ENCODE data around the gene ABCA3.

DNA sequence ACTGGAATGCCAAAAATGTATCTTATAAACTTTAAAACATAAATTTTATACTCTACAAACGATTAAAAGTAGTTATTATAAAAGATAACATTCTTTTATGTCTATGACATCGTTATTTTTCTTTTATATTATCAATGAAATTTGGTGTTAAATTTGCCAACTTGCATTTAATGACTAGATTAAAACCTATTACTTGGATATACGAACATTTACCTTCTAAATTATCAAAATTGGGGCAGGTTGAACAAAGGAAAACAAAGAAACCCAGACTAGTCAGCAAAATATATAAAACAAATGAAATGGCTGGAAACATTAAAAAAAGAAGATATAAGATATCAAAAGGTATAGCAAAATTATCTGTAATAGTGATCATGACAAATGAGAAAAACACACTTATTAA lies 34.1 kb upstream of the ABCA3 start:
- TF ChIP-seq, protein P1, sequence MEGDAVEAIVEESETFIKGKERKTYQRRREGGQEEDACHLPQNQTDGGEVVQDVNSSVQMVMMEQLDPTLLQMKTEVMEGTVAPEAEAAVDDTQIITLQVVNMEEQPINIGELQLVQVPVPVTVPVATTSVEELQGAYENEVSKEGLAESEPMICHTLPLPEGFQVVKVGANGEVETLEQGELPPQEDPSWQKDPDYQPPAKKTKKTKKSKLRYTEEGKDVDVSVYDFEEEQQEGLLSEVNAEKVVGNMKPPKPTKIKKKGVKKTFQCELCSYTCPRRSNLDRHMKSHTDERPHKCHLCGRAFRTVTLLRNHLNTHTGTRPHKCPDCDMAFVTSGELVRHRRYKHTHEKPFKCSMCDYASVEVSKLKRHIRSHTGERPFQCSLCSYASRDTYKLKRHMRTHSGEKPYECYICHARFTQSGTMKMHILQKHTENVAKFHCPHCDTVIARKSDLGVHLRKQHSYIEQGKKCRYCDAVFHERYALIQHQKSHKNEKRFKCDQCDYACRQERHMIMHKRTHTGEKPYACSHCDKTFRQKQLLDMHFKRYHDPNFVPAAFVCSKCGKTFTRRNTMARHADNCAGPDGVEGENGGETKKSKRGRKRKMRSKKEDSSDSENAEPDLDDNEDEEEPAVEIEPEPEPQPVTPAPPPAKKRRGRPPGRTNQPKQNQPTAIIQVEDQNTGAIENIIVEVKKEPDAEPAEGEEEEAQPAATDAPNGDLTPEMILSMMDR (conservative IDR thresholded peaks at IDR 0.05; ENCODE audit: low read depth in 2 of 2) = no peak
- TF ChIP-seq EZH2 (IDR thresholded peaks at IDR 0.05; ENCODE audit: low read depth, unreplicated experiment) (no peak), POLR2AphosphoS5 (IDR thresholded peaks at IDR 0.05; ENCODE audit: low read depth) (no peak), EZH2phosphoT487 (IDR thresholded peaks at IDR 0.05; ENCODE audit: unreplicated experiment) (no peak)
- TF ChIP-seq, protein P2, sequence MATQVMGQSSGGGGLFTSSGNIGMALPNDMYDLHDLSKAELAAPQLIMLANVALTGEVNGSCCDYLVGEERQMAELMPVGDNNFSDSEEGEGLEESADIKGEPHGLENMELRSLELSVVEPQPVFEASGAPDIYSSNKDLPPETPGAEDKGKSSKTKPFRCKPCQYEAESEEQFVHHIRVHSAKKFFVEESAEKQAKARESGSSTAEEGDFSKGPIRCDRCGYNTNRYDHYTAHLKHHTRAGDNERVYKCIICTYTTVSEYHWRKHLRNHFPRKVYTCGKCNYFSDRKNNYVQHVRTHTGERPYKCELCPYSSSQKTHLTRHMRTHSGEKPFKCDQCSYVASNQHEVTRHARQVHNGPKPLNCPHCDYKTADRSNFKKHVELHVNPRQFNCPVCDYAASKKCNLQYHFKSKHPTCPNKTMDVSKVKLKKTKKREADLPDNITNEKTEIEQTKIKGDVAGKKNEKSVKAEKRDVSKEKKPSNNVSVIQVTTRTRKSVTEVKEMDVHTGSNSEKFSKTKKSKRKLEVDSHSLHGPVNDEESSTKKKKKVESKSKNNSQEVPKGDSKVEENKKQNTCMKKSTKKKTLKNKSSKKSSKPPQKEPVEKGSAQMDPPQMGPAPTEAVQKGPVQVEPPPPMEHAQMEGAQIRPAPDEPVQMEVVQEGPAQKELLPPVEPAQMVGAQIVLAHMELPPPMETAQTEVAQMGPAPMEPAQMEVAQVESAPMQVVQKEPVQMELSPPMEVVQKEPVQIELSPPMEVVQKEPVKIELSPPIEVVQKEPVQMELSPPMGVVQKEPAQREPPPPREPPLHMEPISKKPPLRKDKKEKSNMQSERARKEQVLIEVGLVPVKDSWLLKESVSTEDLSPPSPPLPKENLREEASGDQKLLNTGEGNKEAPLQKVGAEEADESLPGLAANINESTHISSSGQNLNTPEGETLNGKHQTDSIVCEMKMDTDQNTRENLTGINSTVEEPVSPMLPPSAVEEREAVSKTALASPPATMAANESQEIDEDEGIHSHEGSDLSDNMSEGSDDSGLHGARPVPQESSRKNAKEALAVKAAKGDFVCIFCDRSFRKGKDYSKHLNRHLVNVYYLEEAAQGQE (IDR thresholded peaks at IDR 0.05; ENCODE audit: unreplicated experiment) = no peak
